ENCODE measurements around the gene CADM2. TPM values are rescaled to one million over a fixed set of nuclear protein-coding genes. Genes with fewer than 3 reads are reported as not detected.

The CADM2 gene
- total RNA-seq, 6 donors from 2014 or later, result under 0.01 to 4.6 (median 1.2) TPM

GRCh38 chr3:84980011-84980410, 21.2 kb downstream of the CADM2 start:
- H3K27ac ChIP-seq, result no peak overlapping the region
- H3K9me3 ChIP-seq, result no peaks in the 10 kb centered on the region
- H3K4me1 ChIP-seq, result no peaks in the 10 kb centered on the region
- DNase-seq, result no peak
- no peaks in the 10 kb centered on the region for H3K36me3 ChIP-seq
- TF ChIP-seq EP300 (IDR thresholded peaks at IDR 0.05) (no peak), CTCF (IDR thresholded peaks at IDR 0.05) (no peak), POLR2AphosphoS5 (IDR thresholded peaks at IDR 0.05) (no peak), POLR2A (IDR thresholded peaks at IDR 0.05) (no peak)
- WGBS, 2 donors, result 35 to 50% methylated on average over 3 of the region's 3 CpGs
- H3K27me3 ChIP-seq, result no peaks in the 10 kb centered on the region
- ATAC-seq (ENCODE audit: low FRiP score in 2 of 2), result no peak
- no peak overlapping the region for H3K4me3 ChIP-seq

- Histone ChIP-seq H3K4me1 (no peaks in the 10 kb centered on the region), H3K9me3 (no peaks in the 10 kb centered on the region), H3K4me3 (no peak overlapping the region), H3K27ac (no peak overlapping the region), H3K36me3 (no peaks in the 10 kb centered on the region), H3K27me3 (no peaks in the 10 kb centered on the region)
- TF ChIP-seq EP300 (IDR thresholded peaks at IDR 0.05), result no peak
- TF ChIP-seq POLR2AphosphoS5 (IDR thresholded peaks at IDR 0.05), result no peak
- no peak for TF ChIP-seq POLR2A (IDR thresholded peaks at IDR 0.05)
- TF ChIP-seq CTCF (IDR thresholded peaks at IDR 0.05), result no peak
- ATAC-seq (ENCODE audit: low FRiP score in 2 of 2), result no peak
- 56 to 63% methylated on average over 2 of the region's 2 CpGs for WGBS, 2 donors
- no peak for DNase-seq
These were observed 21.7 kb downstream of the CADM2 start for GRCh38 chr3:84980456-84980855.

GRCh38 chr3:84983490-84983889, 24.7 kb downstream of the CADM2 start:
- Histone ChIP-seq H3K36me3 (no peaks in the 10 kb centered on the region), H3K4me3 (no peak overlapping the region), H3K9me3 (no peaks in the 10 kb centered on the region), H3K27ac (no peak overlapping the region), H3K27me3 (no peaks in the 10 kb centered on the region), H3K4me1 (no peaks in the 10 kb centered on the region)
- WGBS, 2 donors, result 92 to 94% methylated on average over 3 of the region's 3 CpGs
- DNase-seq, result no peak
- no peak for ATAC-seq (ENCODE audit: low FRiP score in 2 of 2)
- no peak for TF ChIP-seq EP300 (IDR thresholded peaks at IDR 0.05)
- TF ChIP-seq POLR2A (IDR thresholded peaks at IDR 0.05), result no peak
- no peak for TF ChIP-seq POLR2AphosphoS5 (IDR thresholded peaks at IDR 0.05)
- TF ChIP-seq CTCF (IDR thresholded peaks at IDR 0.05), result no peak

- H3K4me1 ChIP-seq, result no peaks in the 10 kb centered on the region
- DNase-seq (no peak), ATAC-seq (ENCODE audit: low FRiP score in 2 of 2) (no peak)
- H3K9me3 ChIP-seq, result no peaks in the 10 kb centered on the region
- no peak overlapping the region for H3K27ac ChIP-seq
- no peaks in the 10 kb centered on the region for H3K36me3 ChIP-seq
- H3K27me3 ChIP-seq, result no peaks in the 10 kb centered on the region
- TF ChIP-seq POLR2AphosphoS5 (IDR thresholded peaks at IDR 0.05) (no peak), CTCF (IDR thresholded peaks at IDR 0.05) (no peak), EP300 (IDR thresholded peaks at IDR 0.05) (no peak), POLR2A (IDR thresholded peaks at IDR 0.05) (no peak)
- no peak overlapping the region for H3K4me3 ChIP-seq
These were observed 25.6 kb downstream of the CADM2 start for GRCh38 chr3:84984429-84984828.

- DNase-seq (no peak), ATAC-seq (ENCODE audit: low FRiP score in 2 of 2) (no peak)
- no peaks in the 10 kb centered on the region for H3K36me3 ChIP-seq
- no peaks in the 10 kb centered on the region for H3K4me1 ChIP-seq
- H3K4me3 ChIP-seq, result no peak overlapping the region
- no peaks in the 10 kb centered on the region for H3K9me3 ChIP-seq
- 85 to 88% methylated on average over 1 of the region's 1 CpG for WGBS, 2 donors
- H3K27me3 ChIP-seq, result no peaks in the 10 kb centered on the region
- TF ChIP-seq EP300 (IDR thresholded peaks at IDR 0.05), result no peak
- TF ChIP-seq POLR2A (IDR thresholded peaks at IDR 0.05), result no peak
- no peak overlapping the region for H3K27ac ChIP-seq
These were observed 27.0 kb downstream of the CADM2 start for GRCh38 chr3:84985795-84986194.

Measured in upper lobe of left lung (tissue), 6 donors.